Right forelimb (tissue), 1 donor: Measurements from ENCODE around the gene PNPLA1.

Experiments
- DNase-seq: peaks from one replicate; pipeline ENCODE4 v3.0.0-alpha.2; 2018

The PNPLA1 gene

GRCh38 chr6:36247693-36248092 is 22.2 kb upstream of the PNPLA1 start:
- no peak for DNase-seq

- no peak for DNase-seq
Measured at GRCh38 chr6:36248980-36249379, 20.9 kb upstream of the PNPLA1 start.

GRCh38 chr6:36249536-36249935 is 20.3 kb upstream of the PNPLA1 start:
- DNase-seq, result no peak

- DNase-seq, result no peak
Measured at GRCh38 chr6:36252005-36252404, 17.9 kb upstream of the PNPLA1 start.

- DNase-seq, result no peak
Measured at GRCh38 chr6:36263390-36264000, 6.4 kb upstream of the PNPLA1 start.

- no peak for DNase-seq
Measured at GRCh38 chr6:36265744-36266143, 4.1 kb upstream of the PNPLA1 start.

GRCh38 chr6:36266913-36267644 is 2.8 kb upstream of the PNPLA1 start:
- no peak for DNase-seq

- no peak for DNase-seq
Measured at GRCh38 chr6:36267731-36268477, 2.0 kb upstream of the PNPLA1 start.

GRCh38 chr6:36268478-36269275 is 1.2 kb upstream of the PNPLA1 start:
- peak; percentile 51 for DNase-seq

- DNase-seq, result no peak
Measured at GRCh38 chr6:36272234-36272633, 2.4 kb downstream of the PNPLA1 start.

GRCh38 chr6:36273067-36273466 is 3.2 kb downstream of the PNPLA1 start:
- DNase-seq, result no peak

- no peak for DNase-seq
Measured at GRCh38 chr6:36273802-36274514, 4.1 kb downstream of the PNPLA1 start.

- DNase-seq, result no peak
Measured at GRCh38 chr6:36276581-36277536, 7.0 kb downstream of the PNPLA1 start.

- DNase-seq, result no peak
Measured at GRCh38 chr6:36277946-36278470, 8.1 kb downstream of the PNPLA1 start.

- no peak for DNase-seq
Measured at GRCh38 chr6:36280467-36280866, 10.6 kb downstream of the PNPLA1 start.

GRCh38 chr6:36280983-36281382 is 11.1 kb downstream of the PNPLA1 start:
- no peak for DNase-seq

GRCh38 chr6:36283608-36284007 is 13.7 kb downstream of the PNPLA1 start:
- no peak for DNase-seq

- no peak for DNase-seq
Measured at GRCh38 chr6:36284359-36284758, 14.5 kb downstream of the PNPLA1 start.

GRCh38 chr6:36285187-36285671 is 15.4 kb downstream of the PNPLA1 start:
- no peak for DNase-seq

- DNase-seq, result no peak
Measured at GRCh38 chr6:36285797-36286196, 15.9 kb downstream of the PNPLA1 start.

- DNase-seq, result no peak
Measured at GRCh38 chr6:36286858-36287257, 17.0 kb downstream of the PNPLA1 start.
